ENCODE data around the gene APOBEC4. TPM values are rescaled to one million over a fixed set of nuclear protein-coding genes. Genes with fewer than 3 reads are reported as not detected.
"Not testable (repeated sequence)": the region's sequence is repeated elsewhere in the genome, so short reads cannot be mapped to it uniquely, and the experiment has no call there.

Gene APOBEC4
- total and polyA plus RNA-seq, 4 experiments from 2014 or later = not detected

DNA sequence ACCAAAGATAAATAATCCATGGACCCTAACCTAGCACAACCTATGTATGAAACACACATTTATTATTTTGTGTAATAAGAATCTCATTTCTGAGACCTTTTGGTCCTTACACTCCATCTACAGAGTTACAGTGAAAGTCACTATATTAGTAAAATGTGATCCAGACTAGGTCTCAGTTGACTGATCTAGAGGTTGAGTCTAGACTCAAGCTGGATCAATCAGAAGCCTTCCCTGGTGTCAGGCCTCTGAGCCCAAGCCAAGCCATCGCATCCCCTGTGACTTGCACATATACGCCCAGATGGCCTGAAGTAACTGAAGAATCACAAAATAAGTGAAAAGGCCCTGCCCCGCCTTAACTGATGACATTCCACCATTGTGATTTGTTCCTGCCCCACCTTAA lies 40.1 kb downstream of the APOBEC4 start:
- peak overlapping the region in 1 of 8 donors; percentile 51 for H3K4me3 Mint-ChIP-seq
- H3K9me3 ChIP-seq (ENCODE audit: control insufficient read depth in 1 of 2, low read length in 2 of 2); DNase-seq; POLR2A ChIA-PET (ENCODE audit: partially characterized antibody); H3K27ac Mint-ChIP-seq; H3K27me3 Mint-ChIP-seq; CTCF ChIA-PET (ENCODE audit: partially characterized antibody); H3K36me3 Mint-ChIP-seq; H3K9me3 Mint-ChIP-seq; H3K4me3 ChIP-seq (ENCODE audit: low read length in 2 of 2); H3K4me1 ChIP-seq (ENCODE audit: insufficient read depth, low read length); H3K36me3 ChIP-seq (ENCODE audit: insufficient read depth, low read length); H3K27me3 ChIP-seq (ENCODE audit: insufficient read depth, low read length); H3K4me1 Mint-ChIP-seq; H3K27ac ChIP-seq (ENCODE audit: low read depth, low read length); intact Hi-C loops (cut with micrococcal nuclease): not testable (repeated sequence)

DNA sequence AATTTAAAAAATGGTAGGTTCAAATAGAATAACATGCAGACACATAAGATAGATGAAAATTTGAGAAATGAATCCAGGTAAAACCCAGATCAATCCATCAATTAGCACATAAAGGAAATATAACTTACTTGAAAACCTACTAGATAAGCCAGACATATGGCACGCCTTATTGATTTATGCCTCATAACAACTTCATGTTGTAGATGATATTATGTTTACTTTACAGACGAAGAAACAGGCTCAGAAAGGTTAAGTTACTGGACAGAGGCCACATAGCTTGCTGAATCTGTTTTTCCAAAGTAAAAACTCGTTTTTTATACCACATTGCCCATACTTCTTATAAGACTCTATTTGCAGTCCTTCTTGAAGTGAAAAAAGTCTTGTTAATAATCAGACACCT lies 40.7 kb downstream of the APOBEC4 start:
- Mint-ChIP-seq H3K27ac (no peak overlapping the region), H3K4me3 (no peak overlapping the region), H3K9me3 (no peaks in the 10 kb centered on the region), H3K27me3 (peaks cover 4 to 7% of the 10 kb centered on the region in 2 donors), H3K4me1 (peaks cover 0 to 2% (median 0%) of the 10 kb centered on the region in 4 donors), H3K36me3 (no peaks in the 10 kb centered on the region)
- no peaks in the 10 kb centered on the region for H3K36me3 ChIP-seq (ENCODE audit: insufficient read depth, low read length)
- H3K27me3 ChIP-seq (ENCODE audit: insufficient read depth, low read length) = no peaks in the 10 kb centered on the region
- no peaks in the 10 kb centered on the region for H3K4me1 ChIP-seq (ENCODE audit: insufficient read depth, low read length)
- POLR2A ChIA-PET (ENCODE audit: partially characterized antibody) = no interaction called here
- CTCF ChIA-PET (ENCODE audit: partially characterized antibody) = no interaction called here
- no peaks in the 10 kb centered on the region for H3K9me3 ChIP-seq (ENCODE audit: control insufficient read depth in 1 of 2, low read length in 2 of 2)
- DNase-seq = no peak
- no peak overlapping the region for H3K4me3 ChIP-seq (ENCODE audit: low read length in 2 of 2)
- no peak overlapping the region for H3K27ac ChIP-seq (ENCODE audit: low read depth, low read length)
- intact Hi-C loops (cut with micrococcal nuclease) = no loop called here

DNA sequence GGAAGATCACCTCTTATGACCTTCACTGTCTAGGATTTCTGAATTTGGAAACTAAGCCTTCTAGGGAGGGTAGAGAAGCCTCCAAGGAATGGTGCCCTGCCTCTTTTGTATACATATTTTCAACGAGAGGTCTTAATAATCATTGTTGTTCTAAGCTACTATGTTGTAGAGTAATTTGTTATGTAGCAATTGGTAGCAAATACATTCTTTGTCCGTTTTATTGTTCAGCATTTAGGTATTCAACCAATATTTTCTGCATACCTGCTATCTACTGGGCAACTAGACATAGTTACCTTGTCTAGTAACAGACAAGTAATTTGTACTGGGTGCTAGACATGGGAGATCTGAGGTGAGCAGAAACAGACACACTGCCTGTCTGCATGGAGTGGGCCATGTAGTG lies 42.1 kb downstream of the APOBEC4 start:
- Mint-ChIP-seq H3K27me3 (peaks cover 4 to 7% of the 10 kb centered on the region in 2 donors), H3K36me3 (no peaks in the 10 kb centered on the region), H3K27ac (no peak overlapping the region), H3K4me1 (no peaks in the 10 kb centered on the region), H3K9me3 (no peaks in the 10 kb centered on the region), H3K4me3 (no peak overlapping the region)
- ChIA-PET POLR2A (ENCODE audit: partially characterized antibody) (no interaction called here), CTCF (ENCODE audit: partially characterized antibody) (interaction anchor here (1.8 kb wide), 1 partner anchor 44 kb away, joined by 6 read pairs; no protein-coding TSS in a partner anchor)
- Histone ChIP-seq H3K4me3 (ENCODE audit: low read length in 2 of 2) (no peak overlapping the region), H3K27ac (ENCODE audit: low read depth, low read length) (no peak overlapping the region), H3K4me1 (ENCODE audit: insufficient read depth, low read length) (no peaks in the 10 kb centered on the region), H3K9me3 (ENCODE audit: control insufficient read depth in 1 of 2, low read length in 2 of 2) (no peaks in the 10 kb centered on the region), H3K36me3 (ENCODE audit: insufficient read depth, low read length) (no peaks in the 10 kb centered on the region), H3K27me3 (ENCODE audit: insufficient read depth, low read length) (no peaks in the 10 kb centered on the region)
- intact Hi-C loops (cut with micrococcal nuclease) = no loop called here
- DNase-seq = no peak

GRCh38 chr1:183609759-183610452 lies 43.2 kb downstream of the APOBEC4 start:
- Mint-ChIP-seq H3K4me1 (no peaks in the 10 kb centered on the region), H3K9me3 (no peaks in the 10 kb centered on the region)
- CTCF ChIA-PET (ENCODE audit: partially characterized antibody) = interaction anchor here (0.8 to 1.8 kb wide), 3 partner anchors 25 to 75 kb away, joined by 3 to 6 read pairs (median 4); no protein-coding TSS in a partner anchor

GRCh38 chr1:183609313-183609712 lies 43.8 kb downstream of the APOBEC4 start:
- H3K36me3 Mint-ChIP-seq = no peaks in the 10 kb centered on the region
- Histone ChIP-seq H3K4me1 (ENCODE audit: insufficient read depth, low read length) (no peaks in the 10 kb centered on the region), H3K9me3 (ENCODE audit: control insufficient read depth in 1 of 2, low read length in 2 of 2) (no peaks in the 10 kb centered on the region), H3K36me3 (ENCODE audit: insufficient read depth, low read length) (no peaks in the 10 kb centered on the region), H3K27ac (ENCODE audit: low read depth, low read length) (no peak overlapping the region), H3K4me3 (ENCODE audit: low read length in 2 of 2) (no peak overlapping the region), H3K27me3 (ENCODE audit: insufficient read depth, low read length) (no peaks in the 10 kb centered on the region)
- peaks cover 2 to 5% of the 10 kb centered on the region in 2 donors for H3K27me3 Mint-ChIP-seq
- H3K4me1 Mint-ChIP-seq = no peaks in the 10 kb centered on the region
- H3K4me3 Mint-ChIP-seq = no peak overlapping the region
- ChIA-PET POLR2A (ENCODE audit: partially characterized antibody) (no interaction called here), CTCF (ENCODE audit: partially characterized antibody) (interaction anchor here (0.8 to 1.6 kb wide), 2 partner anchors 25 to 76 kb away, joined by 3 to 4 read pairs; no protein-coding TSS in a partner anchor)
- no peak for DNase-seq
- intact Hi-C loops (cut with micrococcal nuclease) = no loop called here
- H3K27ac Mint-ChIP-seq = no peak overlapping the region
- H3K9me3 Mint-ChIP-seq = no peaks in the 10 kb centered on the region

More at GRCh38 chr1:183609759-183610452, 43.2 kb downstream of the APOBEC4 start:
- Histone ChIP-seq H3K27me3 (ENCODE audit: insufficient read depth, low read length) (no peaks in the 10 kb centered on the region), H3K27ac (ENCODE audit: low read depth, low read length) (no peak overlapping the region), H3K4me1 (ENCODE audit: insufficient read depth, low read length) (no peaks in the 10 kb centered on the region), H3K36me3 (ENCODE audit: insufficient read depth, low read length) (no peaks in the 10 kb centered on the region), H3K9me3 (ENCODE audit: control insufficient read depth in 1 of 2, low read length in 2 of 2) (no peaks in the 10 kb centered on the region), H3K4me3 (ENCODE audit: low read length in 2 of 2) (no peak overlapping the region)
- Mint-ChIP-seq H3K27me3 (peaks cover 4 to 9% of the 10 kb centered on the region in 2 donors), H3K4me3 (no peak overlapping the region), H3K36me3 (no peaks in the 10 kb centered on the region), H3K27ac (peak overlapping the region in 1 of 7 donors; percentile 31)
- no peak for DNase-seq
- POLR2A ChIA-PET (ENCODE audit: partially characterized antibody) = no interaction called here
- intact Hi-C loops (cut with micrococcal nuclease) = no loop called here

- H3K9me3 ChIP-seq (ENCODE audit: control insufficient read depth in 1 of 2, low read length in 2 of 2) = no peaks in the 10 kb centered on the region
- no peaks in the 10 kb centered on the region for H3K36me3 Mint-ChIP-seq
- H3K27me3 ChIP-seq (ENCODE audit: insufficient read depth, low read length) = no peaks in the 10 kb centered on the region
- intact Hi-C loops (cut with micrococcal nuclease) = no loop called here
- H3K27ac ChIP-seq (ENCODE audit: low read depth, low read length) = no peak overlapping the region
- H3K4me1 ChIP-seq (ENCODE audit: insufficient read depth, low read length) = no peaks in the 10 kb centered on the region
- peaks cover 0 to 5% of the 10 kb centered on the region in 2 donors for H3K27me3 Mint-ChIP-seq
- no peaks in the 10 kb centered on the region for H3K36me3 ChIP-seq (ENCODE audit: insufficient read depth, low read length)
- ChIA-PET POLR2A (ENCODE audit: partially characterized antibody) (no interaction called here), CTCF (ENCODE audit: partially characterized antibody) (no interaction called here)
- no peaks in the 10 kb centered on the region for H3K9me3 Mint-ChIP-seq
- no peak overlapping the region for H3K27ac Mint-ChIP-seq
- no peak overlapping the region for H3K4me3 ChIP-seq (ENCODE audit: low read length in 2 of 2)
- H3K4me1 Mint-ChIP-seq = no peaks in the 10 kb centered on the region
- H3K4me3 Mint-ChIP-seq = no peak overlapping the region
- DNase-seq = no peak
Observed at GRCh38 chr1:183607322-183607980, 45.7 kb downstream of the APOBEC4 start.

- no peaks in the 10 kb centered on the region for H3K36me3 Mint-ChIP-seq
- H3K27me3 Mint-ChIP-seq = peaks cover 0 to 3% of the 10 kb centered on the region in 2 donors
- Histone ChIP-seq H3K27me3 (ENCODE audit: insufficient read depth, low read length) (no peaks in the 10 kb centered on the region), H3K9me3 (ENCODE audit: control insufficient read depth in 1 of 2, low read length in 2 of 2) (no peaks in the 10 kb centered on the region), H3K27ac (ENCODE audit: low read depth, low read length) (no peak overlapping the region), H3K4me3 (ENCODE audit: low read length in 2 of 2) (no peak overlapping the region), H3K36me3 (ENCODE audit: insufficient read depth, low read length) (no peaks in the 10 kb centered on the region), H3K4me1 (ENCODE audit: insufficient read depth, low read length) (no peaks in the 10 kb centered on the region)
- intact Hi-C loops (cut with micrococcal nuclease) = no loop called here
- no peak overlapping the region for H3K4me3 Mint-ChIP-seq
- H3K9me3 Mint-ChIP-seq = no peaks in the 10 kb centered on the region
- POLR2A ChIA-PET (ENCODE audit: partially characterized antibody) = no interaction called here
- H3K27ac Mint-ChIP-seq = no peak overlapping the region
- no peak for DNase-seq
- no peaks in the 10 kb centered on the region for H3K4me1 Mint-ChIP-seq
- CTCF ChIA-PET (ENCODE audit: partially characterized antibody) = no interaction called here
Observed at GRCh38 chr1:183605904-183606303, 47.2 kb downstream of the APOBEC4 start.
